SU-DHL-6 (cell line): Measurements from ENCODE around the gene ADM2.

Experiments
- H2AFZ ChIP-seq: fragments of 200-600 bp; sonication (generic); 2 replicates; pipeline ENCODE4 v1.6.1; 2014; ENCODE audit warnings: low read depth, mild to moderate bottlenecking, moderate library complexity, mixed read lengths, antibody characterized with exemption, low read length; ENCODE audit not compliant: severe bottlenecking
- H3F3A ChIP-seq: fragments of 200-600 bp; shearing (Covaris generic); 2 replicates; pipeline ENCODE4 v1.6.0; 2016; ENCODE audit warnings: antibody characterized with exemption, mild to moderate bottlenecking; ENCODE audit not compliant: insufficient read depth
- H3K27ac ChIP-seq: fragments of 200-600 bp; sonication (generic); 2 replicates; pipeline ENCODE4 v1.5.1; 2016; ENCODE audit warnings: low read depth, mild to moderate bottlenecking, low read length, moderate library complexity, mixed read lengths
- H3K27me3 ChIP-seq: fragments of 200-600 bp; sonication (generic), shearing (Covaris generic); 2 replicates; pipeline ENCODE4 v1.6.0; 2014; ENCODE audit warnings: mild to moderate bottlenecking, low read length
- H3K36me3 ChIP-seq: fragments of 200-600 bp; sonication (generic); 2 replicates; pipeline ENCODE4 v1.6.1; 2014; ENCODE audit warnings: mild to moderate bottlenecking, low read length, mixed read lengths
- H3K4me2 ChIP-seq: fragments of 300-600, 200-600 bp; shearing (Covaris generic), sonication (generic); 2 replicates; pipeline ENCODE4 v1.6.0; 2014; ENCODE audit warnings: low read length, low read depth, mild to moderate bottlenecking; ENCODE audit not compliant: poor library complexity, severe bottlenecking
- H3K4me3 ChIP-seq: fragments of 200-600 bp; sonication (generic); 2 replicates; pipeline ENCODE4 v1.5.1; 2014; ENCODE audit warnings: antibody characterized with exemption, low read length, mild to moderate bottlenecking, mixed read lengths; ENCODE audit not compliant: insufficient read depth, poor library complexity, severe bottlenecking
- H3K79me2 ChIP-seq: fragments of 200-600 bp; sonication (generic); 2 replicates; pipeline ENCODE4 v1.6.1; 2014; ENCODE audit warnings: mild to moderate bottlenecking, low read length, moderate library complexity; ENCODE audit not compliant: insufficient read depth
- H3K9ac ChIP-seq: fragments of 200-600 bp; sonication (generic); 2 replicates; pipeline ENCODE4 v1.7.0; 2014; ENCODE audit warnings: mild to moderate bottlenecking, low read length
- H3K9me2 ChIP-seq: fragments of 200-600 bp; sonication (generic); replicated peaks from 2 replicates; pipeline ENCODE4 v1.6.1; 2014; ENCODE audit warnings: low read length; ENCODE audit not compliant: insufficient read depth
- H3K9me3 ChIP-seq: fragments of 200-600 bp; sonication (generic); 2 replicates; pipeline ENCODE4 v1.6.1; 2014; ENCODE audit warnings: low read length, mixed read lengths; ENCODE audit not compliant: insufficient read depth
- H4K20me1 ChIP-seq: fragments of 200-600 bp; sonication (generic); 2 replicates; pipeline ENCODE4 v1.6.1; 2014; ENCODE audit warnings: low read depth, mild to moderate bottlenecking, antibody characterized with exemption, low read length, moderate library complexity, mixed read lengths
- CTCF ChIP-seq: fragments of 200-600 bp; sonication (generic); IDR thresholded peaks from one replicate; pipeline ENCODE4 v1.5.1; 2017; ENCODE audit warnings: antibody characterized with exemption, mild to moderate bottlenecking, low read length, moderate library complexity; ENCODE audit not compliant: insufficient read depth, poor library complexity, severe bottlenecking
- EZH2phosphoT487 ChIP-seq: fragments of 200-600 bp; sonication (generic), shearing (Covaris generic); conservative IDR thresholded peaks from 2 replicates; pipeline ENCODE4 v1.6.1; 2018; ENCODE audit warnings: mild to moderate bottlenecking, antibody characterized with exemption, low read length, moderate library complexity, mixed read lengths

The ADM2 gene

GRCh38 chr22:50456466-50457234 lies 24.7 kb upstream of the ADM2 start:
- no peak overlapping the region for H3K27ac ChIP-seq
- H4K20me1 ChIP-seq = no peaks in the 10 kb centered on the region
- no peaks in the 10 kb centered on the region for H3K9me2 ChIP-seq
- H3K79me2 ChIP-seq = no peaks in the 10 kb centered on the region
- peaks cover 12% of the 10 kb centered on the region for H3K36me3 ChIP-seq
- no peak overlapping the region for H3K4me3 ChIP-seq
- no peak overlapping the region for H2AFZ ChIP-seq
- no peaks in the 10 kb centered on the region for H3K27me3 ChIP-seq
- no peak for TF ChIP-seq EZH2phosphoT487
- TF ChIP-seq CTCF = peak; percentile 9
- H3K9ac ChIP-seq = no peak overlapping the region
- no peaks in the 10 kb centered on the region for H3K9me3 ChIP-seq
- H3K4me2 ChIP-seq = no peak overlapping the region
- peaks cover 5% of the 10 kb centered on the region; the same call in 1 of the 2 replicates for H3F3A ChIP-seq

GRCh38 chr22:50459016-50459415 lies 22.3 kb upstream of the ADM2 start:
- H3K4me3 ChIP-seq = no peak overlapping the region
- H3K27me3 ChIP-seq = no peaks in the 10 kb centered on the region
- TF ChIP-seq CTCF (no peak), EZH2phosphoT487 (no peak)
- no peak overlapping the region for H3K4me2 ChIP-seq
- H2AFZ ChIP-seq = no peak overlapping the region
- no peak overlapping the region for H3K9ac ChIP-seq
- no peaks in the 10 kb centered on the region for H3K9me2 ChIP-seq
- H3F3A ChIP-seq = no peaks in the 10 kb centered on the region
- H4K20me1 ChIP-seq = no peaks in the 10 kb centered on the region
- no peaks in the 10 kb centered on the region for H3K9me3 ChIP-seq
- no peak overlapping the region for H3K27ac ChIP-seq
- peaks cover 4% of the 10 kb centered on the region; the same call in 1 of the 2 replicates for H3K36me3 ChIP-seq
- no peaks in the 10 kb centered on the region for H3K79me2 ChIP-seq

- Histone ChIP-seq H3K27me3 (no peaks in the 10 kb centered on the region), H2AFZ (no peak overlapping the region), H3K4me3 (no peak overlapping the region), H3F3A (no peaks in the 10 kb centered on the region), H3K4me2 (no peak overlapping the region), H3K36me3 (peaks cover 4% of the 10 kb centered on the region; the same call in 1 of the 2 replicates), H3K9me3 (no peaks in the 10 kb centered on the region), H3K9ac (no peak overlapping the region), H3K27ac (no peak overlapping the region), H3K9me2 (no peaks in the 10 kb centered on the region), H4K20me1 (no peaks in the 10 kb centered on the region), H3K79me2 (no peaks in the 10 kb centered on the region)
- TF ChIP-seq EZH2phosphoT487 = no peak
- no peak for TF ChIP-seq CTCF
These were observed 21.7 kb upstream of the ADM2 start for GRCh38 chr22:50459496-50460140.
